Peyer's patch (tissue), 4 donors: ENCODE measurements around the gene MEF2D.

Experiments
- POLR2A ChIP-seq, 2 donors: fragments of 450-650 bp; IDR thresholded peaks; one replicate each; pipeline ENCODE4 v1.5.1; 2017; ENCODE audit warnings: antibody characterized with exemption in 2 of 2, mild to moderate bottlenecking in 2 of 2, moderate library complexity in 2 of 2
- TF ChIP-seq, protein P1 (sequence below), 6 experiments: fragments of 450-650 bp in 4 of 6; fragments of 200-600 bp in 2 of 6; sonication (generic) in 1 of 6; IDR thresholded peaks; one replicate each; pipeline ENCODE4 v1.5.1; 2017 to 2019; ENCODE audit warnings: antibody characterized with exemption in 6 of 6, mild to moderate bottlenecking in 3 of 6, moderate library complexity in 1 of 6

DNA sequence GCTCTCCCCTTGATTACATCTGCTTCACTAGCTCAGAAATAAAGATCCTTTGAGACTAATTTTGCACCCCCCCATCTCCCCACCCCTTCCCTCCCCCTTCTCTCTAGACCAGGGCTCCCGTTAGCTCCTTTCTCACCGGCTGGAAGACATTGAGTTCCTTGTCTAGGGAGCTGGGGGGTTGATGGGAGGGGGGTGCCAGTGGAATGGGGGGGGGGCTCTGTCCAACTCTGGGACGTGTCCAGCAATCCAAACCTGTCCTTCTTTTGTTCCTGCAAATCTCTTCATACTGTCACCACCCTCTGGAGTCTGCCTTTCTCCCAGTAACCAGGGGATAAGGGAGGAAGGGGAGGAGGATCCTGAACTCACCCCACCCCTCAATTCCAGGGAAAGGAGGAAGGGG is 69.7 kb downstream of the MEF2D start:
- TF ChIP-seq, protein P1, sequence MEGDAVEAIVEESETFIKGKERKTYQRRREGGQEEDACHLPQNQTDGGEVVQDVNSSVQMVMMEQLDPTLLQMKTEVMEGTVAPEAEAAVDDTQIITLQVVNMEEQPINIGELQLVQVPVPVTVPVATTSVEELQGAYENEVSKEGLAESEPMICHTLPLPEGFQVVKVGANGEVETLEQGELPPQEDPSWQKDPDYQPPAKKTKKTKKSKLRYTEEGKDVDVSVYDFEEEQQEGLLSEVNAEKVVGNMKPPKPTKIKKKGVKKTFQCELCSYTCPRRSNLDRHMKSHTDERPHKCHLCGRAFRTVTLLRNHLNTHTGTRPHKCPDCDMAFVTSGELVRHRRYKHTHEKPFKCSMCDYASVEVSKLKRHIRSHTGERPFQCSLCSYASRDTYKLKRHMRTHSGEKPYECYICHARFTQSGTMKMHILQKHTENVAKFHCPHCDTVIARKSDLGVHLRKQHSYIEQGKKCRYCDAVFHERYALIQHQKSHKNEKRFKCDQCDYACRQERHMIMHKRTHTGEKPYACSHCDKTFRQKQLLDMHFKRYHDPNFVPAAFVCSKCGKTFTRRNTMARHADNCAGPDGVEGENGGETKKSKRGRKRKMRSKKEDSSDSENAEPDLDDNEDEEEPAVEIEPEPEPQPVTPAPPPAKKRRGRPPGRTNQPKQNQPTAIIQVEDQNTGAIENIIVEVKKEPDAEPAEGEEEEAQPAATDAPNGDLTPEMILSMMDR (IDR thresholded peaks at IDR 0.05) = no peak
- no peak for TF ChIP-seq POLR2A (IDR thresholded peaks at IDR 0.05)
